H9 (cell line): ENCODE results near the gene MTF1. TPM values are rescaled to one million over a fixed set of nuclear protein-coding genes. Genes with fewer than 3 reads are reported as not detected.

Experiments used
- DNase-seq: peaks from one replicate; pipeline ENCODE4 v3.0.0-alpha.2; 2017
- H2AFZ ChIP-seq: one replicate; pipeline ENCODE4 v1.6.1; 2013; ENCODE audit warnings: mild to moderate bottlenecking, low read length, control low read depth, moderate library complexity
- H2AK5ac ChIP-seq: 2 replicates; pipeline ENCODE4 v1.6.1; 2013; ENCODE audit warnings: low read length, control low read depth, mixed read lengths; ENCODE audit not compliant: insufficient read length
- H2BK120ac ChIP-seq: one replicate; pipeline ENCODE4 v1.6.1; 2013; ENCODE audit warnings: low read depth, mild to moderate bottlenecking, low read length, control low read depth, inconsistent platforms; ENCODE audit not compliant: poor library complexity, severe bottlenecking
- H2BK12ac ChIP-seq: 2 replicates; pipeline ENCODE4 v1.6.1; 2013; ENCODE audit warnings: low read length, control low read depth, mixed read lengths, low read depth; ENCODE audit not compliant: insufficient read length
- H2BK15ac ChIP-seq: 2 replicates; pipeline ENCODE4 v1.6.1; 2013; ENCODE audit warnings: low read depth, low read length, control low read depth
- H2BK20ac ChIP-seq: one replicate; pipeline ENCODE4 v1.6.1; 2013; ENCODE audit warnings: low read depth, mild to moderate bottlenecking, low read length, control low read depth, inconsistent platforms; ENCODE audit not compliant: poor library complexity, severe bottlenecking
- H2BK5ac ChIP-seq: 2 replicates; pipeline ENCODE4 v1.6.1; 2013; ENCODE audit warnings: low read length, control low read depth, mixed read lengths; ENCODE audit not compliant: insufficient read length
- H3K14ac ChIP-seq: 2 replicates; pipeline ENCODE4 v1.6.1; 2013; ENCODE audit warnings: low read length, control low read depth; ENCODE audit not compliant: insufficient read depth
- H3K18ac ChIP-seq: 2 replicates; pipeline ENCODE4 v1.6.1; 2013; ENCODE audit warnings: low read depth, mild to moderate bottlenecking, mixed read lengths, low read length, control low read depth; ENCODE audit not compliant: insufficient read length
- H3K23ac ChIP-seq: 2 replicates; pipeline ENCODE4 v1.6.1; 2013; ENCODE audit warnings: low read length, control low read depth, mixed read lengths, low read depth; ENCODE audit not compliant: insufficient read length
- H3K23me2 ChIP-seq: 2 replicates; pipeline ENCODE4 v1.6.1; 2013; ENCODE audit warnings: low read depth, mild to moderate bottlenecking, mixed read lengths, low read length, control low read depth; ENCODE audit not compliant: insufficient read length, poor library complexity, severe bottlenecking
- H3K27ac ChIP-seq: 2 replicates; pipeline ENCODE4 v1.5.1; 2013; ENCODE audit warnings: low read length, control low read depth, mixed read lengths, low read depth; ENCODE audit not compliant: insufficient read length
- H3K27me3 ChIP-seq: 2 replicates; pipeline ENCODE4 v1.6.1; 2013; ENCODE audit warnings: low read length, control low read depth, inconsistent platforms; ENCODE audit not compliant: insufficient read depth
- H3K4ac ChIP-seq: 2 replicates; pipeline ENCODE4 v1.6.1; 2013; ENCODE audit warnings: low read depth, mild to moderate bottlenecking, control low read depth, inconsistent platforms, low read length, moderate library complexity
- H3K4me1 ChIP-seq: 2 replicates; pipeline ENCODE4 v1.6.1; 2013; ENCODE audit warnings: low read length, control low read depth, inconsistent platforms; ENCODE audit not compliant: insufficient read depth
- H3K4me2 ChIP-seq: 2 replicates; pipeline ENCODE4 v1.6.1; 2013; ENCODE audit warnings: low read length, control low read depth, mixed read lengths; ENCODE audit not compliant: insufficient read length, insufficient read depth
- H3K56ac ChIP-seq: 2 replicates; pipeline ENCODE4 v1.6.1; 2013; ENCODE audit warnings: low read depth, mild to moderate bottlenecking, mixed read lengths, low read length, control low read depth; ENCODE audit not compliant: insufficient read length
- H3K79me1 ChIP-seq: 2 replicates; pipeline ENCODE4 v1.6.1; 2013; ENCODE audit warnings: low read depth, mild to moderate bottlenecking, moderate library complexity, low read length, control low read depth, inconsistent platforms; ENCODE audit not compliant: insufficient read depth, poor library complexity, severe bottlenecking
- H3K79me2 ChIP-seq: 2 replicates; pipeline ENCODE4 v1.6.1; 2013; ENCODE audit warnings: low read length, control low read depth, inconsistent platforms; ENCODE audit not compliant: insufficient read depth
- H3K9ac ChIP-seq: 2 replicates; pipeline ENCODE4 v1.6.1; 2013; ENCODE audit warnings: low read length, control low read depth, mixed read lengths; ENCODE audit not compliant: insufficient read length; ENCODE audit errors: extremely low read depth
- H3K9me3 ChIP-seq: one replicate; pipeline ENCODE4 v1.6.1; 2013; ENCODE audit warnings: low read depth, low read length, inconsistent platforms; ENCODE audit not compliant: control insufficient read depth
- H3T11ph ChIP-seq: one replicate; pipeline ENCODE4 v1.6.1; 2013; ENCODE audit warnings: mild to moderate bottlenecking, low read length, control low read depth, inconsistent platforms
- H4K20me1 ChIP-seq: one replicate; pipeline ENCODE4 v1.6.1; 2013; ENCODE audit not compliant: control insufficient read depth, insufficient read length, insufficient read depth
- H4K5ac ChIP-seq: 2 replicates; pipeline ENCODE4 v1.6.1; 2013; ENCODE audit warnings: low read depth, mild to moderate bottlenecking, mixed read lengths, low read length, control low read depth; ENCODE audit not compliant: insufficient read length
- H4K8ac ChIP-seq: replicated peaks from 2 replicates; pipeline ENCODE4 v1.6.1; 2013; ENCODE audit warnings: low read length, control low read depth, mixed read lengths, low read depth; ENCODE audit not compliant: insufficient read length
- H4K91ac ChIP-seq: 2 replicates; pipeline ENCODE4 v1.6.1; 2013; ENCODE audit warnings: low read depth, mild to moderate bottlenecking, moderate library complexity, mixed read lengths, low read length, control low read depth; ENCODE audit not compliant: insufficient read length
- H3K27ac Mint-ChIP-seq, 3 experiments: 2 replicates in 2 of 3; 3 replicates in 1 of 3; pipeline ENCODE4 v1.8.0; 2020 to 2021; ENCODE audit warnings: mixed read lengths in 3 of 3, mild to moderate bottlenecking in 1 of 3, moderate library complexity in 1 of 3
- H3K27me3 Mint-ChIP-seq: 2 replicates; pipeline ENCODE4 v1.8.0; 2021; ENCODE audit warnings: low read depth, mild to moderate bottlenecking, moderate library complexity, mixed read lengths
- H3K36me3 Mint-ChIP-seq, 3 experiments: 2 replicates in 2 of 3; 3 replicates in 1 of 3; pipeline ENCODE4 v1.8.0; 2020 to 2021; ENCODE audit warnings: low read depth in 3 of 3, mixed read lengths in 3 of 3; ENCODE audit not compliant: insufficient read depth in 1 of 3
- H3K4me1 Mint-ChIP-seq, 2 experiments: 2 replicates each; pipeline ENCODE4 v1.8.0; 2020; ENCODE audit warnings: mixed read lengths in 2 of 2
- H3K4me3 Mint-ChIP-seq, 2 experiments: 2 replicates in 1 of 2; 3 replicates in 1 of 2; pipeline ENCODE4 v1.8.0; 2020 to 2021; ENCODE audit warnings: mild to moderate bottlenecking in 2 of 2, mixed read lengths in 2 of 2, moderate library complexity in 1 of 2
- H3K9me3 Mint-ChIP-seq, 2 experiments: 2 replicates in 1 of 2; 3 replicates in 1 of 2; pipeline ENCODE4 v1.8.0; 2020; ENCODE audit warnings: mild to moderate bottlenecking in 2 of 2, mixed read lengths in 2 of 2, moderate library complexity in 1 of 2
- CTCF ChIP-seq: fragments of 200-600 bp; sonication (generic); conservative IDR thresholded peaks from 3 replicates; pipeline ENCODE4 v1.8.0; 2021; ENCODE audit warnings: antibody characterized with exemption, mild to moderate bottlenecking
- WGBS: extraction: QIAGEN DNeasy Blood & Tissue Kit; methylation state at CpG from one replicate; pipeline ENCODE4 v1.1.7; 2013; ENCODE audit warnings: missing lambda C conversion rate, low lambda C conversion rate, mixed read lengths; ENCODE audit not compliant: insufficient read length; ENCODE audit errors: extremely low coverage; 5-methylcytosine and 5-hydroxymethylcytosine counted together
- total RNA-seq: library from RNA; stranded (reverse); gene quantifications from 2 replicates; pipeline ENCODE4 v1.2.1, GENCODE V29; 2021

The MTF1 gene
- total RNA-seq, 1 experiment from 2014 or later: 17.0 TPM

- Histone ChIP-seq H3K23me2 (peaks cover 8% of the 10 kb centered on the region), H3K79me2 (peaks cover 9% of the 10 kb centered on the region; the same call in 1 of the 2 replicates), H3K18ac (peak within 1 kb of the TSS; percentile 36), H3K14ac (peak within 1 kb of the TSS; percentile 96), H2AK5ac (no peak within 1 kb of the TSS), H3T11ph (no peak within 1 kb of the TSS), H2BK20ac (no peak within 1 kb of the TSS), H2BK15ac (no peak within 1 kb of the TSS), H4K91ac (no peak within 1 kb of the TSS), H3K56ac (no peak within 1 kb of the TSS), H3K27ac (no peak within 1 kb of the TSS), H3K9me3 (no peaks in the 10 kb centered on the region), H3K4me1 (no peaks in the 10 kb centered on the region; the same call in 1 of the 2 replicates), H2AFZ (no peak within 1 kb of the TSS), H3K4ac (no peak within 1 kb of the TSS), H4K20me1 (no peaks in the 10 kb centered on the region), H3K79me1 (peaks cover 9% of the 10 kb centered on the region), H3K9ac (peak within 1 kb of the TSS; percentile 92), H2BK5ac (no peak within 1 kb of the TSS), H3K27me3 (no peaks in the 10 kb centered on the region), H2BK12ac (no peak within 1 kb of the TSS), H4K5ac (no peak within 1 kb of the TSS), H3K23ac (no peak within 1 kb of the TSS), H2BK120ac (no peak within 1 kb of the TSS), H4K8ac (no peak within 1 kb of the TSS), H3K4me2 (peak within 1 kb of the TSS; percentile 76)
- no CpG with 5 or more reads among the region's 95 CpGs for WGBS
- DNase-seq: peak; percentile 95
- no peaks in the 10 kb centered on the region; the same call in 1 of the 2 replicates for H3K27me3 Mint-ChIP-seq
- H3K27ac Mint-ChIP-seq: peak within 1 kb of the TSS; percentile 61 to 98 (median 89); a peak in 6 of 7 replicates
- no peaks in the 10 kb centered on the region for H3K9me3 Mint-ChIP-seq
- peaks cover 10 to 11% of the 10 kb centered on the region in 2 experiments for H3K4me1 Mint-ChIP-seq
- peak within 1 kb of the TSS; percentile 90 to 93 for H3K4me3 Mint-ChIP-seq
- TF ChIP-seq CTCF: no peak
- H3K36me3 Mint-ChIP-seq: peaks cover 35 to 55% (median 38%) of the 10 kb centered on the region in 3 experiments
These were observed 51.6 kb downstream of the MTF1 start, which contains the start of the genes C1orf122 and YRDC for GRCh38 chr1:37807555-37808368. Gene C1orf122 (plus strand): TSS chr1:37807790. CDS start chr1:37808405, 615 bp downstream. Gene YRDC (minus strand): TSS chr1:37808208. CDS start chr1:37808180, 28 bp downstream.
